Thymus (tissue), 11 donors: ENCODE measurements around the gene UBL5. TPM values are rescaled to one million over a fixed set of nuclear protein-coding genes. Genes with fewer than 3 reads are reported as not detected.

ENCODE experiments used
- DNase-seq, 9 donors: peaks; one replicate each; pipeline ENCODE4 v3.0.0-alpha.2; 2013; ENCODE audit warnings: low spot score in 9 of 9, low read depth in 6 of 9, missing footprints in 1 of 9
- H3K27ac ChIP-seq, 2 donors: one replicate each; pipeline ENCODE4 v1.5.1; 2013; ENCODE audit warnings: control low read depth in 1 of 2, low read depth in 1 of 2, low read length in 1 of 2, mild to moderate bottlenecking in 1 of 2, moderate library complexity in 1 of 2
- H3K27me3 ChIP-seq, 2 donors: one replicate each; pipeline ENCODE4 v1.5.1; 2013; ENCODE audit warnings: low read length in 1 of 2; ENCODE audit not compliant: control insufficient read depth in 2 of 2, insufficient read depth in 1 of 2
- H3K36me3 ChIP-seq, 2 donors: one replicate each; pipeline ENCODE4 v1.5.1; 2013; ENCODE audit warnings: low read length in 1 of 2, mild to moderate bottlenecking in 1 of 2, moderate library complexity in 1 of 2; ENCODE audit not compliant: control insufficient read depth in 2 of 2, insufficient read depth in 2 of 2
- H3K4me1 ChIP-seq, 2 donors: one replicate each; pipeline ENCODE4 v1.5.1; 2013; ENCODE audit warnings: low read length in 2 of 2; ENCODE audit not compliant: control insufficient read depth in 2 of 2, insufficient read depth in 2 of 2
- H3K4me3 ChIP-seq, 2 donors: one replicate each; pipeline ENCODE4 v1.5.1; 2013; ENCODE audit warnings: low read length in 2 of 2, control low read depth in 1 of 2, mild to moderate bottlenecking in 1 of 2
- H3K9me3 ChIP-seq, 2 donors: one replicate each; pipeline ENCODE4 v1.5.1; 2013; ENCODE audit warnings: low read length in 1 of 2, mild to moderate bottlenecking in 1 of 2; ENCODE audit not compliant: control insufficient read depth in 2 of 2, insufficient read depth in 1 of 2
- WGBS: extraction: QIAGEN DNeasy Blood & Tissue Kit; methylation state at CpG from one replicate; pipeline ENCODE4 v1.1.7; 2013; 5-methylcytosine and 5-hydroxymethylcytosine counted together
- polyA plus RNA-seq: library from polyadenylated mRNA; stranded (reverse); fragments of 200-250 nt; gene quantifications from one replicate; pipeline ENCODE4 v1.2.3, GENCODE V29; 2013
- total RNA-seq: library from RNA; stranded (reverse); fragments of 120-200 nt; gene quantifications from one replicate; pipeline ENCODE4 v1.2.4, GENCODE V29; 2013
- donor health status: healthy.

UBL5 gene
- total and polyA plus RNA-seq, 2 donors: 577 to 749 TPM

DNA sequence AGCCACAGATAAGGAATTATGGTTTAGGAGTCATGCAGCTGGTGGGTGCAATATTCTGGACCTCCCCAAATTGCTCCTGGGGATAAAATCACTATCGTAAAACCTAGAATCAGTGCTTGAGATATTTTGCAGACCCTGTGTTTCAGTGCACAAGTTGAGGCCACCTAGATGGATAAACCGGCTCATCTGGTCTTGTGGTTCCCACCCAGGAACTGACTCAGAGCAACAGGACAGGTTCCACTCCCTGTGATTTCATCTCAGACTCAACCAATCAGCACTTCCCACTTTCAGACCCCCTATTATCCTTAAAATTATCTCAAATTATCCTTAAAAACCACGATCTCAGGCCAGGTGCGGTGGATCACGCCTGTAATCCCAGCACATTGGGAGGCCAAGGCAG is 29.8 kb upstream of the UBL5 start:
- 96% methylated on average over 5 of the region's 5 CpGs for WGBS
- no peak overlapping the region for H3K4me3 ChIP-seq
- H3K4me1 ChIP-seq: peaks cover 0 to 28% of the 10 kb centered on the region in 2 donors
- no peak overlapping the region for H3K27ac ChIP-seq
- no peak for DNase-seq
- peaks cover 0 to 16% of the 10 kb centered on the region in 2 donors for H3K9me3 ChIP-seq
- no peaks in the 10 kb centered on the region for H3K27me3 ChIP-seq
- peaks cover 5 to 7% of the 10 kb centered on the region in 2 donors for H3K36me3 ChIP-seq

DNA sequence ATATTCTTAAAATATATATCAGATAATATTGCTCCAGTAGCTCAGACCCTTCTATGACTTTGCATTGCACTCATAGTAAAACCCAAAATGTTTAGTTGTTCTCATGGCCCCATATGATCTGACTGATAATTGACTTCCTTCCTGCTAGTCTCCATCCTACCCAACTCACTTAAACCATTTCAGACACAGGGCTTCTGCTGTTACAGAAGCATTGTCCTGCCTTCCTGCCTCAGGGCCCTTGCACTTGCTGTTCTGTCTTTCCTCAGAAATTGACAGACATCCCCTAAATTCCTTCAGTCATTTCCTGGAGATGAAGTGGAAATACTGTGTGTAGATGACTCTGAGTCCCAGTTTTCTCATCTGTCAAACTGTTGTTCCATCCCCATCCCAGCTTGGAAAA is 28.6 kb upstream of the UBL5 start:
- peak overlapping the region in 1 of 2 donors; percentile 30 for H3K27ac ChIP-seq
- peaks cover 0 to 18% of the 10 kb centered on the region in 2 donors for H3K4me1 ChIP-seq
- peaks cover 0 to 3% of the 10 kb centered on the region in 2 donors for H3K9me3 ChIP-seq

DNA sequence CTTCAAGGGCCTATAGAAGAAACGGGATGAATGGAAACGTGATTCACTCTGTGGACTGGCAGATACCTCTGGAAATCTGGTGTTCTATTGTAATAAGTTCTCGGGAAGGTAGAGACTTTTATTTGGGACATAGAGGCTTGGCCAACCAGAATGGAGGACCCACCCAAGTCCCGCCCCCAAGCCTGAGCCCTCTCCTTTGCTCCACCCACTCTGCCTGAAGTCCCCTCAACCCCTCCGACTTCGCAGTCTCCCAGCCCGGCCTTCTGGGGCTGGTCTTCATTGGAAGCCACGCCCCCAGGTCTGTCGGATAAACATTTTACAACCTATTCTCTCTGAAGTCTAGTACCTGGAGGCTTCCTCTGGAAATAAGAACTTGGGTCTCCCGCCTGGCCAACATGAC is 25.7 kb upstream of the UBL5 start:
- peaks cover 4 to 24% of the 10 kb centered on the region in 2 donors for H3K4me1 ChIP-seq
- DNase-seq: no peak
- H3K36me3 ChIP-seq: peaks cover 20 to 36% of the 10 kb centered on the region in 2 donors
- H3K27ac ChIP-seq: no peak overlapping the region
- H3K27me3 ChIP-seq: no peaks in the 10 kb centered on the region
- H3K9me3 ChIP-seq: no peaks in the 10 kb centered on the region
- no peak overlapping the region for H3K4me3 ChIP-seq
- WGBS: 98% methylated on average over 10 of the region's 10 CpGs

More for the DNA sequence above, 28.6 kb upstream of the UBL5 start:
- DNase-seq: no peak
- Histone ChIP-seq H3K36me3 (peaks cover 16% of the 10 kb centered on the region in 2 donors), H3K27me3 (no peaks in the 10 kb centered on the region), H3K4me3 (no peak overlapping the region)

DNA sequence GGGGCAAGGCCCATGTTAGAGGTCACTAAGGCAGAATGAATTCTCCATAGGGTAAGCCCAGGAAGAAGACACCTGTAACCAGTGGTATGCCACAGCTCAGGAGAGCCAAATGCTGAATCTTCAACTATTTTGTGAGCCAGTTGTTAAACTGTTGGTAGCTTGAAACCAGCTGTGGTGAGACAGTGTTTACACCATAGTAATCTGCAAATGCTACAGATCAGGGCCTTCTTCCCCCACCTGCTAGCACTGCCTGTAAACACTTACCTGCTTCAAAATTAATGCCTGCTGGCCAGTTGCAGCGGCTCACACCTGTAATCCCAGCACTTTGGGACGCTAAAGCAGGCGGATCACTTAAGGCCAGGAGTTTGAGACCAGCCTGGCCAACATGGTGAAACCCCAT is 20.9 kb upstream of the UBL5 start:
- peak in 3 of 9 donors; percentile 33 to 69 (median 52) for DNase-seq
- 91% methylated on average over 3 of the region's 3 CpGs for WGBS
- peaks cover 44 to 71% of the 10 kb centered on the region in 2 donors for H3K36me3 ChIP-seq

DNA sequence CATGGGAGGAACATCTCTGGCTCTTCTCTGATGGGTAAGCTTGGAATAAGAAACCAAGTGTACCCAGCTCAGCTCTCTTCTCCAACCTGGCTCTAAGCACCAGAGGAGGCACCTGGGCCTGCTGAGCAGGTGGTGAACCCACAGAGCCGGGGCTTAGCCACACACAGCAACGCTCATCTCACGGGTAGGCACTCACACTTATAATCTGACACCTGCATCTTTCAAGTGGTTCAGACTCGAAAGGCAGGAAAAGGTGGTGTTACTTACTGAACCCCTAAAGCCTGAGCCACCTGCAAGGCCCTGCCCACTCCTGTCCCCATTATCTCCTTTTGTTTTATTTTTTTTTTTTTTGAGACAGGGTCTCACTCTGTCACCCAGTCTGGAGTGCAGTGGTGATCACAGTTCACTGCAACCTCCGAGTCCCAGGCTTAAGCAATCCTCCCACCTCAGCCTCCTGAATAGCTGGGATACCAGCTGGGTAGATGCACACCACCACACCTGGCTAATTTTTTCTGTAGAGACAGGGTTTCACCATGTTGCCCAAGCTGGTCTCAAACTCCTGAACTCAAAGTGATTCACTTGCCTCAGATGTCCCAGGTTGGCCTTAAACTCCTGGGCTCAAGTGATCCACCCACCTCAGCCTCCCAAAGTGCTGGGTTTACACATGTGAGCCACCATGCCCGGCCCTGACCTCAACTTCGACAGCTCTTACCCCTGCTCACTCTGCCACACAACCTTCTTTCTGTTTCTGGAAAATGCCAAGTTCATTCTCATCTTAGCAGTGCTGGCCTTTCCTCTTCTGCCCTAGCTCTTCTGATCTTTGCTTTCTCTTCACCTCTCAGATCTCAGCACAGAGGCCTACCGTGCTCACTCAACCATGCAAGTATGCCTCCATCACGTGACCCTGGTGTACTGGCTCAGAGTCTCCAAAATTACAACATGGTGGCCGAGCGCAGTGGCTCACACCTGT is 18.6 kb upstream of the UBL5 start:
- Histone ChIP-seq H3K27me3 (no peaks in the 10 kb centered on the region), H3K27ac (peak overlapping the region; percentile 38 to 97), H3K36me3 (peaks cover 41 to 65% of the 10 kb centered on the region in 2 donors), H3K9me3 (peaks cover 6 to 41% of the 10 kb centered on the region in 2 donors), H3K4me1 (peaks cover 36 to 71% of the 10 kb centered on the region in 2 donors), H3K4me3 (no peak overlapping the region)
- 45% methylated on average over 11 of the region's 11 CpGs for WGBS
- peak; percentile 76 to 95 (median 86) for DNase-seq

More for the DNA sequence above, 20.9 kb upstream of the UBL5 start:
- H3K27ac ChIP-seq: peak overlapping the region; percentile 72 to 97
- H3K4me1 ChIP-seq: peaks cover 33 to 68% of the 10 kb centered on the region in 2 donors
- no peak overlapping the region for H3K4me3 ChIP-seq
- peaks cover 6 to 33% of the 10 kb centered on the region in 2 donors for H3K9me3 ChIP-seq
- no peaks in the 10 kb centered on the region for H3K27me3 ChIP-seq

DNA sequence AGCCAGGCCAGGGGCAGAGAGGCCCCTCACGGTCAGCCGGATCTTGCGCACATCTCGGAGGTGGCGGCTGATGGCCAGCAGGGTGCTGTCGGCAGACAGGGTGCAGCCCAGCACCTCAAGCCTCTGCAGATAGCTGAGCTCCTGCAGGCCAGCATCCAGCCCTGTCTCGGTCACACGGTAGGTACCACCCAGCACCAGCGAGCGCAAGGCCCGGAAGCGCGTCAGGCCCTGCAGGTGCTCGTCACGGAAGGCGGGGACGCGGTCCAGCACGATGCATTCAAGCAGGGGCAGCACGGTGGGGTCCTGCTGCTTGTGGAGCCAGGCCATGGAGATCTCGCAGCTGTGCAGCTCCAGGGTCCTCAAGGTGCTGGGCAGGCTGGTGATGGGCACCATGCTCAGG is 16.6 kb upstream of the UBL5 start:
- Histone ChIP-seq H3K27ac (peak overlapping the region; percentile 66 to 73), H3K4me1 (peaks cover 34 to 59% of the 10 kb centered on the region in 2 donors), H3K27me3 (no peaks in the 10 kb centered on the region), H3K36me3 (peaks cover 49 to 60% of the 10 kb centered on the region in 2 donors), H3K9me3 (peaks cover 11 to 58% of the 10 kb centered on the region in 2 donors), H3K4me3 (no peak overlapping the region)
- no peak for DNase-seq
- WGBS: 98% methylated on average over 21 of the region's 21 CpGs

DNA sequence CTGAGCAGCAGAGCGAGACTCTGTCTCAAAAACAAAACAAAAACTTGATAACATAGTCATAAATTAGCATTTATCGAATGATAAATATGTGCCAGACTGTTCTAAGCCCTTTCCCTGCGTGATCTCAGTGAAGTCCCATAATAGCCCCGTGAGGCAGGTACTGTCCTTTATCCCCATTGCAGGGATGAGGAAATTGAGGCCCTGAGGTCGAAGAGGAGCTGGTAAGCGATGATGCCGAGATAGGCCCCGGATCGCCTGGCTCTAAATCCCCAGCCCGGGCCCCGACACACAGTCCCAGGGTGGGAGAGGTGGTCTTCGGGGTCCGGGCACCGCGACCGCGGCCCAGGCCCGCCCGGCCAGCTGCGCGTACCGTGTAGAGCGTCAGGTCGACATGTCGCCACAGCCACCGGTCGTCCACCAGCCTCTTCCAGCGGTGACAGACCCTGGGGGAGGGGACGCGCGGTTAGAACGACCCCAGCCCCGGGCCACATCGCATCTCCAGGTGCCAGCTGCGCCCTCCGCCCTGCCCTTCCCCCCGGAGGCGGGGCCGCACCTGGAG is 9.5 kb upstream of the UBL5 start:
- Histone ChIP-seq H3K4me3 (peak overlapping the region; percentile 98 to 99), H3K27me3 (no peaks in the 10 kb centered on the region), H3K36me3 (peaks cover 19 to 30% of the 10 kb centered on the region in 2 donors), H3K9me3 (peaks cover 5 to 19% of the 10 kb centered on the region in 2 donors), H3K27ac (peak overlapping the region; percentile 98), H3K4me1 (peaks cover 7 to 17% of the 10 kb centered on the region in 2 donors)
- WGBS: 4% methylated on average over 39 of the region's 39 CpGs
- DNase-seq: no peak

DNA sequence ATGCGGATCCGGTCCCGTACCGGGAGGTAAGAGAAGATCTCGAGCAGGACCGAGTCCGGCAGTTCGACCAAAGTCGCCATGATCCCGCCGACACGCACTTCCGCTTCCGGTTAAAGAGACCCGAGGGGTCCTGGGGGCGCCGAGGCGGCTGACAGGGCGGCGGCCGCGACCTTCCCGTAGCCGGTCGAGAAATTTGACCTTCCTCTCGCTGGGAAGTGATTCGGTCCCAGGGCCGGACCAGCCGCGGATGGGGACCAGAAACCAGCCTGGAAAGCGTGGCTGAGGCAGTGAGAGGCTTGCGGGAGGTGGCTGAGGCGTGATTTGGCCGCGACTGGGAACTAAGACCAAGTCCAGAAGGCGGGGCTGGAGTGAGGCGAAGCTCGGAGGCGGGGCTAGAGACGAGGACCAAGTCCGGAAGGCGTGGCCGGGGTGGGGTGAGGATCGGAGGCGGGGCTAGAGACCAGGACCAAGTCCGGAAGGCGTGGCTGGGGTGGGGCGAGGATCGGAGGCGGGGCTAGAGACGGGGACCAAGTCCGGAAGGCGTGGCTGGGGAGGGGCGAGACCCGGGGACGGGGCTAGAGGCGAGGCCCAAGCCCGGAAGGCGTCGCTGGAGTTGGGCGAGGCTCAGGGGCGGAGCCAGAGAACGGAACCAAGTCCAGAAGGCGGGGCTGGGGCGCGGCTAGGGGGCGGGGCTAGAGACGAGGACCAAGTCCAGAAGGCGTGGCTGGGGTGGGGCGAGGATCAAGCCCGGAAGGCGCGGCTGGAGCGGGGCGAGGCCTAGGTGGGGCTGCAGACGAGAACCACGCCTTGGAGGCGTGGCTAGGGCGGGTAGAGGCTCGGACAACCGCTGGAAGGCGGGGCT is 8.8 kb upstream of the UBL5 start, which contains the start of gene FBXL12:
Gene FBXL12 (minus strand): TSS at position 346 of the 862 bp plus-strand sequence. CDS start 266 bp downstream, at position 80.
- peak within 1 kb of the TSS; percentile 98 to 99 for H3K4me3 ChIP-seq
- DNase-seq: peak; percentile 98 to 100 (median 100)
- H3K36me3 ChIP-seq: peaks cover 17 to 30% of the 10 kb centered on the region in 2 donors
- H3K4me1 ChIP-seq: peaks cover 7 to 17% of the 10 kb centered on the region in 2 donors
- peak within 1 kb of the TSS; percentile 98 for H3K27ac ChIP-seq
- WGBS: under 1% methylated on average over 82 of the region's 82 CpGs
- peaks cover 5 to 18% of the 10 kb centered on the region in 2 donors for H3K9me3 ChIP-seq
- H3K27me3 ChIP-seq: no peaks in the 10 kb centered on the region
